ENCODE measurements around the gene CRISPLD2.

CRISPLD2 gene

DNA sequence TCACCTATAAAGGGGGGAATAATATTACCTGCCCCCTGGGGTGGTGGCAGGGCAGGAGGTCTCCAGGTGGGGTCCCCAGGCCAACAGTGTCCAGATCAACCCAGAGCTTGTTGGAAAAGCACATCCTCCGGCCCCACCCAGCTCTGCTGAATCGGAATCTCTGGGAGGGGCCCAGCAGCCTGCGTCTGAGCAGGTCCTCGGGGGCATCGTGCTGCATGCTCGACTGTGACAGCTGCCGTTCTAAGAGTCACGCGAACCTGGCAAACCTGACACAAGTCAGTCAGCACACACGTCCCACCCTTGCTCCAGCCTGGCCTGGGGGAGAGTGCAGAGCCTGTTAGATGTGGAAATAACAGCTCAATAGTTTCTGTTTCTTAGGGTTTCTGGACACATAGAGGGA lies 72.3 kb downstream of the CRISPLD2 start:
- TF ChIP-seq USF1 (IDR thresholded peaks at IDR 0.05) (no peak), CEBPB (IDR thresholded peaks at IDR 0.05) (no peak), RAD21 (IDR thresholded peaks at IDR 0.05; ENCODE audit: low read depth) (no peak)

GRCh38 chr16:84893467-84893848 lies 73.7 kb downstream of the CRISPLD2 start:
- no peak for TF ChIP-seq MAX (IDR thresholded peaks at IDR 0.05)
- TF ChIP-seq FOXM1 (IDR thresholded peaks at IDR 0.05; ENCODE audit: borderline replicate concordance, low read depth) = no peak
- no peak for TF ChIP-seq REST (IDR thresholded peaks at IDR 0.05; ENCODE audit: low read depth)
- no peak for TF ChIP-seq YY1 (IDR thresholded peaks at IDR 0.05; ENCODE audit: low read depth)
- TF ChIP-seq EGR1 (IDR thresholded peaks at IDR 0.05) = no peak
- no peak for TF ChIP-seq EP300 (IDR thresholded peaks at IDR 0.05; ENCODE audit: borderline replicate concordance)
- TF ChIP-seq NFIC (IDR thresholded peaks at IDR 0.05) = no peak
- no peak for TF ChIP-seq TCF12 (IDR thresholded peaks at IDR 0.05; ENCODE audit: low read depth)
- TF ChIP-seq CREB1 (IDR thresholded peaks at IDR 0.05; ENCODE audit: low read depth) = no peak
- TF ChIP-seq RAD21 (IDR thresholded peaks at IDR 0.05; ENCODE audit: low read depth) = no peak
- TF ChIP-seq ZBTB7A (IDR thresholded peaks at IDR 0.05; ENCODE audit: low read depth) = no peak
- TF ChIP-seq USF1 (IDR thresholded peaks at IDR 0.05) = no peak
- no peak for TF ChIP-seq CEBPB (IDR thresholded peaks at IDR 0.05)
- no peak for TF ChIP-seq TEAD4 (IDR thresholded peaks at IDR 0.05)
- TF ChIP-seq TAF1 (IDR thresholded peaks at IDR 0.05; ENCODE audit: low read depth) = no peak

- no peak for TF ChIP-seq TAF1 (IDR thresholded peaks at IDR 0.05; ENCODE audit: low read depth)
- no peak for TF ChIP-seq REST (IDR thresholded peaks at IDR 0.05; ENCODE audit: low read depth)
- no peak for TF ChIP-seq EP300 (IDR thresholded peaks at IDR 0.05; ENCODE audit: borderline replicate concordance)
- TF ChIP-seq NFIC (IDR thresholded peaks at IDR 0.05) = no peak
- TF ChIP-seq YY1 (IDR thresholded peaks at IDR 0.05; ENCODE audit: low read depth) = no peak
These were observed 74.2 kb downstream of the CRISPLD2 start for GRCh38 chr16:84893849-84894599.

DNA sequence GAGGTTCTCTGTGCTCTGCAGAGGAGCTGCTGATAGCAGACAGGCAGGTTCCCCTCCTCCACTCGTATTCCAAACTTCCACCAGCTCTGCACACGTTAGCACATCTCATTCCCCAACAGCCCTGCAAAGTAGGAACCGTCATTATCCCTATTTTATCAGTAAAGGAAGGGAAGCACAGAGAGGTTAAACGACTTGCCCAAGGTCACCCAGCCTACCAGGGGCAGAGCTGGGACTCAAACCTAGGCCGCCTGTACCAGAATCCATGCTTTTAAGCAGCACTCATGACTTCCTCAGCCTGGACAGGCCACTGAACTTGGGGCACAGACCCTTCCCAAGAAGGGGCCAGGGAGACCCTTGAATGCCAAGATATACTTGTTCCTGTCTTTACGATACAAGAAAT lies 75.2 kb downstream of the CRISPLD2 start:
- TF ChIP-seq TAF1 (IDR thresholded peaks at IDR 0.05; ENCODE audit: low read depth) (no peak), USF1 (IDR thresholded peaks at IDR 0.05) (no peak)

DNA sequence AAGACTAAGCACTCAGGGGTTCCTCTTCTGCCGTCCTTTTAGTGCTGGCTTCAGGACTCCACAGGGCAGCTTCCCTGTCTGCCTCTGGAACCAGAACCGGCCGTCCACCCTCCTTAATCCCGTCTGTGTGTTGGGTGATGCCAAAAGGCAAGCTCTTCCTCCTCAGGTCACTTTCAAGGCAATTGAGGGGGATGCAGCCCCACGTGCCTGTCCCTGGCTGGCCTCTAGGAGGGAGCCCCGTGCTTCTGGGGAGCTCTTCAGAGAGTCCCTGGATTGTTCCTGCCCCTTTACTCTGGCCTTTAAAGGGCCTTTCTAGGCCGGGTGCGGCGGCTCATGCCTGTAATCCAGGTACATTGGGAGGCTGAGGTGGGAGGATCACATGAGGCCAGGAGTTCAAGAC lies 77.1 kb downstream of the CRISPLD2 start:
- no peak for TF ChIP-seq REST (IDR thresholded peaks at IDR 0.05; ENCODE audit: low read depth)
- no peak for TF ChIP-seq TEAD4 (IDR thresholded peaks at IDR 0.05)
- no peak for TF ChIP-seq CREB1 (IDR thresholded peaks at IDR 0.05; ENCODE audit: low read depth)
- no peak for TF ChIP-seq TCF12 (IDR thresholded peaks at IDR 0.05; ENCODE audit: low read depth)
- no peak for TF ChIP-seq NFIC (IDR thresholded peaks at IDR 0.05)
- TF ChIP-seq YY1 (IDR thresholded peaks at IDR 0.05; ENCODE audit: low read depth) = no peak
- TF ChIP-seq EP300 (IDR thresholded peaks at IDR 0.05; ENCODE audit: borderline replicate concordance) = no peak
- TF ChIP-seq EGR1 (IDR thresholded peaks at IDR 0.05) = no peak
- no peak for TF ChIP-seq MAX (IDR thresholded peaks at IDR 0.05)
- TF ChIP-seq USF1 (IDR thresholded peaks at IDR 0.05) = no peak
- TF ChIP-seq RAD21 (IDR thresholded peaks at IDR 0.05; ENCODE audit: low read depth) = no peak
- TF ChIP-seq TAF1 (IDR thresholded peaks at IDR 0.05; ENCODE audit: low read depth) = no peak
- TF ChIP-seq FOXM1 (IDR thresholded peaks at IDR 0.05; ENCODE audit: borderline replicate concordance, low read depth) = no peak
- no peak for TF ChIP-seq ZBTB7A (IDR thresholded peaks at IDR 0.05; ENCODE audit: low read depth)
- no peak for TF ChIP-seq CEBPB (IDR thresholded peaks at IDR 0.05)

All from Ishikawa (cell line).